Activated naive CD4-positive, alpha-beta T cell treated with anti-CD3 and anti-CD28 coated beads, Interleukin-2, amount 50 U/mL, for 72 hours (primary cell): ENCODE results near the gene SCN10A. TPM values are rescaled to one million over a fixed set of nuclear protein-coding genes. Genes with fewer than 3 reads are reported as not detected.

Experiments
- ATAC-seq, 2 donors: fragments of 150-1000 bp; cut with Tn5 transposase; 2 replicates each; pipeline ENCODE4 v1.10.0; 2021; ENCODE audit warnings: mild to moderate bottlenecking in 2 of 2, moderate library complexity in 2 of 2
- DNase-seq, 2 donors: peaks; one replicate each; pipeline ENCODE4 v3.0.0; 2021 to 2022; ENCODE audit warnings: low spot score in 2 of 2
- H3K27ac Mint-ChIP-seq, 2 donors: one replicate each; pipeline ENCODE4 v1.8.0; 2022; ENCODE audit warnings: mild to moderate bottlenecking in 2 of 2, mixed read lengths in 2 of 2
- H3K36me3 Mint-ChIP-seq, 2 donors: one replicate each; pipeline ENCODE4 v1.8.0; 2022; ENCODE audit warnings: mixed read lengths in 2 of 2
- H3K9me3 Mint-ChIP-seq, 2 donors: one replicate each; pipeline ENCODE4 v1.8.0; 2022; ENCODE audit warnings: mixed read lengths in 2 of 2
- total RNA-seq, 2 donors: library from RNA; stranded (reverse); gene quantifications; one replicate each; pipeline ENCODE4 v1.2.3, GENCODE V29; 2022

Gene SCN10A
- total RNA-seq, 2 donors from 2014 or later = not detected

- ATAC-seq = no peak
Measured at GRCh38 chr3:38805765-38806386, 10.1 kb downstream of the SCN10A start.

GRCh38 chr3:38805004-38805403 is 11.0 kb downstream of the SCN10A start:
- Mint-ChIP-seq H3K27ac (no peak overlapping the region), H3K9me3 (peaks cover 5 to 11% of the 10 kb centered on the region in 2 donors), H3K36me3 (no peaks in the 10 kb centered on the region)
- DNase-seq (no peak), ATAC-seq (peak; percentile 37 to 80)

More at GRCh38 chr3:38805765-38806386, 10.1 kb downstream of the SCN10A start:
- Mint-ChIP-seq H3K36me3 (no peaks in the 10 kb centered on the region), H3K9me3 (peaks cover 5 to 11% of the 10 kb centered on the region in 2 donors), H3K27ac (no peak overlapping the region)
- peak in 1 of 2 donors; percentile 58 for DNase-seq

GRCh38 chr3:38800511-38800910 is 15.5 kb downstream of the SCN10A start:
- no peak for DNase-seq
- H3K27ac Mint-ChIP-seq = no peak overlapping the region

GRCh38 chr3:38793721-38794120 is 22.3 kb downstream of the SCN10A start:
- Mint-ChIP-seq H3K27ac (no peak overlapping the region), H3K9me3 (no peaks in the 10 kb centered on the region), H3K36me3 (no peaks in the 10 kb centered on the region)
- no peak for DNase-seq
- ATAC-seq = no peak

More at GRCh38 chr3:38800511-38800910, 15.5 kb downstream of the SCN10A start:
- Mint-ChIP-seq H3K36me3 (no peaks in the 10 kb centered on the region), H3K9me3 (no peaks in the 10 kb centered on the region)
- ATAC-seq = no peak

GRCh38 chr3:38792983-38793382 is 23.0 kb downstream of the SCN10A start:
- DNase-seq = no peak
- ATAC-seq = no peak
- H3K27ac Mint-ChIP-seq = no peak overlapping the region
- H3K9me3 Mint-ChIP-seq = no peaks in the 10 kb centered on the region
- no peaks in the 10 kb centered on the region for H3K36me3 Mint-ChIP-seq

- Mint-ChIP-seq H3K27ac (no peak overlapping the region), H3K9me3 (no peaks in the 10 kb centered on the region), H3K36me3 (no peaks in the 10 kb centered on the region)
- DNase-seq (no peak), ATAC-seq (no peak)
Measured at GRCh38 chr3:38782148-38782547, 33.9 kb downstream of the SCN10A start.

GRCh38 chr3:38773528-38773927 is 42.5 kb downstream of the SCN10A start:
- Mint-ChIP-seq H3K27ac (no peak overlapping the region), H3K36me3 (peaks cover 5 to 6% of the 10 kb centered on the region in 2 donors), H3K9me3 (peaks cover 9 to 10% of the 10 kb centered on the region in 2 donors)

GRCh38 chr3:38763569-38763968 is 52.4 kb downstream of the SCN10A start:
- no peak overlapping the region for H3K27ac Mint-ChIP-seq

More at GRCh38 chr3:38773528-38773927, 42.5 kb downstream of the SCN10A start:
- no peak for DNase-seq
- ATAC-seq = no peak

GRCh38 chr3:38758557-38758956 is 57.5 kb downstream of the SCN10A start:
- H3K9me3 Mint-ChIP-seq = peaks cover 0 to 5% of the 10 kb centered on the region in 2 donors
- DNase-seq (no peak), ATAC-seq (no peak)

More at GRCh38 chr3:38763569-38763968, 52.4 kb downstream of the SCN10A start:
- no peaks in the 10 kb centered on the region for H3K36me3 Mint-ChIP-seq
- peaks cover 0 to 13% of the 10 kb centered on the region in 2 donors for H3K9me3 Mint-ChIP-seq
- ATAC-seq (no peak), DNase-seq (no peak)

GRCh38 chr3:38757721-38758120 is 58.3 kb downstream of the SCN10A start:
- Mint-ChIP-seq H3K27ac (no peak overlapping the region), H3K9me3 (peaks cover 0 to 5% of the 10 kb centered on the region in 2 donors), H3K36me3 (no peaks in the 10 kb centered on the region)
- ATAC-seq = no peak
- DNase-seq = no peak

More at GRCh38 chr3:38758557-38758956, 57.5 kb downstream of the SCN10A start:
- Mint-ChIP-seq H3K36me3 (no peaks in the 10 kb centered on the region), H3K27ac (no peak overlapping the region)

- ATAC-seq = no peak
- no peak for DNase-seq
- H3K27ac Mint-ChIP-seq = no peak overlapping the region
- peaks cover 0 to 5% of the 10 kb centered on the region in 2 donors for H3K9me3 Mint-ChIP-seq
- no peaks in the 10 kb centered on the region for H3K36me3 Mint-ChIP-seq
Measured at GRCh38 chr3:38756892-38757291, 59.1 kb downstream of the SCN10A start.

- Mint-ChIP-seq H3K27ac (no peak overlapping the region), H3K9me3 (no peaks in the 10 kb centered on the region), H3K36me3 (no peaks in the 10 kb centered on the region)
- DNase-seq (no peak), ATAC-seq (no peak)
Measured at GRCh38 chr3:38755130-38755529, 60.9 kb downstream of the SCN10A start.

- no peak for DNase-seq
- Mint-ChIP-seq H3K9me3 (no peaks in the 10 kb centered on the region), H3K27ac (no peak overlapping the region), H3K36me3 (no peaks in the 10 kb centered on the region)
- no peak for ATAC-seq
Measured at GRCh38 chr3:38746641-38747040, 69.4 kb downstream of the SCN10A start.

- Mint-ChIP-seq H3K27ac (no peak overlapping the region), H3K36me3 (no peaks in the 10 kb centered on the region), H3K9me3 (no peaks in the 10 kb centered on the region)
- DNase-seq (no peak), ATAC-seq (no peak)
Measured at GRCh38 chr3:38743043-38743442, 73.0 kb downstream of the SCN10A start.

- Mint-ChIP-seq H3K36me3 (no peaks in the 10 kb centered on the region), H3K9me3 (no peaks in the 10 kb centered on the region), H3K27ac (no peak overlapping the region)
- DNase-seq (no peak), ATAC-seq (no peak)
Measured at GRCh38 chr3:38742550-38742949, 73.5 kb downstream of the SCN10A start.

GRCh38 chr3:38740537-38740936 is 75.5 kb downstream of the SCN10A start:
- Mint-ChIP-seq H3K36me3 (no peaks in the 10 kb centered on the region), H3K27ac (no peak overlapping the region), H3K9me3 (no peaks in the 10 kb centered on the region)
- ATAC-seq = peak in 1 of 2 donors; percentile 51
- DNase-seq = no peak

GRCh38 chr3:38739931-38740330 is 76.1 kb downstream of the SCN10A start:
- H3K9me3 Mint-ChIP-seq = no peaks in the 10 kb centered on the region
- H3K27ac Mint-ChIP-seq = no peak overlapping the region
- ATAC-seq = no peak
- no peak for DNase-seq
- H3K36me3 Mint-ChIP-seq = no peaks in the 10 kb centered on the region

GRCh38 chr3:38739396-38739689 is 76.7 kb downstream of the SCN10A start:
- ATAC-seq = no peak
- Mint-ChIP-seq H3K36me3 (no peaks in the 10 kb centered on the region), H3K27ac (no peak overlapping the region), H3K9me3 (no peaks in the 10 kb centered on the region)
- no peak for DNase-seq
